H1 (cell line): ENCODE measurements around the gene PLXDC2. TPM values are rescaled to one million over a fixed set of nuclear protein-coding genes. Genes with fewer than 3 reads are reported as not detected.

Experiments used
- POU5F1 ChIP-seq: IDR thresholded peaks from 2 replicates; pipeline ENCODE4 v1.6.1; 2011; ENCODE audit warnings: low read depth, mild to moderate bottlenecking, low read length, moderate library complexity
- polyA plus RNA-seq, 7 experiments: library from polyadenylated mRNA; depleted of rRNA in 3 of 7; stranded (reverse) in 5 of 7; unstranded in 2 of 7; fragments of >200 nt in 5 of 7; fragments of 200-250 nt in 2 of 7; gene quantifications; 1 replicate in 5 of 7; 2 replicates in 1 of 7; 4 replicates in 1 of 7; pipeline versions ENCODE4 v1.2.1 to v1.2.3, GENCODE V29; 2011 to 2013; ENCODE audit warnings: missing spikeins in 2 of 7, mixed read lengths in 2 of 7
- total RNA-seq: library from RNA; stranded (reverse); fragmentation: NEBNext Ultra II Directional; extraction: Animal tissue kit (Norgen Biotek cat#: 25700); gene quantifications from 2 replicates; pipeline ENCODE4 v1.2.1, GENCODE V29; 2021

The PLXDC2 gene
- total and polyA plus RNA-seq, 2 of the 8 experiments (the other 6 are each of a cell fraction or from before 2014, with no cell fraction given) = 23.0 to 40.5 TPM

GRCh38 chr10:20327954-20328353 lies 511.7 kb downstream of the PLXDC2 start (continued):
- TF ChIP-seq POU5F1 = no peak
